HG02938 (cell line): ENCODE measurements around the gene PRR36.
"Not testable (repeated sequence)": the region's sequence is repeated elsewhere in the genome, so short reads cannot be mapped to it uniquely, and the experiment has no call there.

Experiments
- ATAC-seq: cut with Tn5 transposase; IDR thresholded peaks from one replicate; pipeline ENCODE4 v1.9.1; 2021; ENCODE audit warnings: mild to moderate bottlenecking, moderate library complexity; ENCODE audit not compliant: unreplicated experiment

The PRR36 gene

GRCh38 chr19:7899751-7900378 is 25.7 kb upstream of the PRR36 start:
- no peak for ATAC-seq

- no peak for ATAC-seq
These were observed 24.8 kb upstream of the PRR36 start for GRCh38 chr19:7898967-7899366.

GRCh38 chr19:7897292-7897691 is 23.1 kb upstream of the PRR36 start:
- ATAC-seq: no peak

GRCh38 chr19:7895565-7895964 is 21.4 kb upstream of the PRR36 start:
- ATAC-seq: no peak

GRCh38 chr19:7894612-7895309 is 20.6 kb upstream of the PRR36 start:
- ATAC-seq: no peak

GRCh38 chr19:7893362-7894101 is 19.3 kb upstream of the PRR36 start:
- ATAC-seq: not testable (repeated sequence)

GRCh38 chr19:7888826-7889217 is 14.6 kb upstream of the PRR36 start:
- ATAC-seq: no peak

GRCh38 chr19:7888145-7888825 is 14.1 kb upstream of the PRR36 start, which contains the start of gene LRRC8E:
TSS of gene LRRC8E (plus strand) at chr19:7888510. CDS start at chr19:7895604, 7,094 bp downstream.
- ATAC-seq: no peak

- ATAC-seq: no peak
These were observed 13.4 kb upstream of the PRR36 start for GRCh38 chr19:7887408-7888144.

GRCh38 chr19:7885818-7886217 is 11.6 kb upstream of the PRR36 start:
- no peak for ATAC-seq

- no peak for ATAC-seq
These were observed 9.8 kb upstream of the PRR36 start for GRCh38 chr19:7883796-7884570.

GRCh38 chr19:7883105-7883504 is 8.9 kb upstream of the PRR36 start:
- ATAC-seq: no peak

- ATAC-seq: no peak
These were observed 7.7 kb upstream of the PRR36 start for GRCh38 chr19:7881910-7882309.

GRCh38 chr19:7879836-7880235 is 5.6 kb upstream of the PRR36 start:
- no peak for ATAC-seq

- ATAC-seq: no peak
These were observed 5.1 kb upstream of the PRR36 start for GRCh38 chr19:7879111-7879807.

GRCh38 chr19:7877249-7877836 is 3.2 kb upstream of the PRR36 start:
- ATAC-seq: no peak

GRCh38 chr19:7874897-7875273 is 695 bp upstream of the PRR36 start:
- ATAC-seq: no peak

GRCh38 chr19:7873304-7874075 is 700 bp downstream of the PRR36 start:
- no peak for ATAC-seq
